Mucosa of descending colon (tissue), 3 donors: ENCODE data around the gene PHTF2. TPM values are rescaled to one million over a fixed set of nuclear protein-coding genes. Genes with fewer than 3 reads are reported as not detected.

Source experiments
- ATAC-seq: fragments of 200-7000 bp; cut with Tn5 transposase; one replicate; pipeline ENCODE4 v1.9.1; 2020; ENCODE audit warnings: mild to moderate bottlenecking, moderate library complexity
- DNase-seq, 3 donors: peaks; one replicate each; pipeline ENCODE4 v3.0.0-alpha.2; 2020
- H3K36me3 ChIP-seq: fragments of 200-600 bp; one replicate; pipeline ENCODE4 v1.8.0; 2021; ENCODE audit warnings: low read depth, mild to moderate bottlenecking
- H3K4me1 ChIP-seq: fragments of 200-600 bp; one replicate; pipeline ENCODE4 v1.8.0; 2021; ENCODE audit warnings: low read depth, mild to moderate bottlenecking
- H3K4me3 ChIP-seq: fragments of 200-600 bp; one replicate; pipeline ENCODE4 v1.8.0; 2021; ENCODE audit warnings: mild to moderate bottlenecking
- H3K9me3 ChIP-seq: fragments of 200-600 bp; one replicate; pipeline ENCODE4 v1.8.0; 2021; ENCODE audit warnings: mild to moderate bottlenecking
- intact Hi-C, 2 donors: fragments of 100-400 bp; cut with DNase I in 1 of 2; cut with micrococcal nuclease in 1 of 2; formaldehyde crosslinking; loops; one replicate each; pipeline versions ENCODE4 v1.11.0 to v1.11.1; 2022; cut with DNase I, micrococcal nuclease
- total RNA-seq, 3 donors: library from RNA; stranded (reverse); fragmentation: NEBNext Ultra II Directional in 2 of 3; extraction: Animal tissue kit (Norgen Biotek cat#: 25700) in 2 of 3; gene quantifications; one replicate each; pipeline versions ENCODE4 v1.2.1 to v1.2.4, GENCODE V29; 2021 to 2023
- TF ChIP-seq, protein P1 (sequence below): fragments of 200-600 bp; IDR thresholded peaks from one replicate; pipeline ENCODE4 v1.8.0; 2022; ENCODE audit warnings: antibody characterized with exemption, mild to moderate bottlenecking
- donor health status: DM: no; HTN: no; CAD: no; lungs with moderate emphysema.
- donor health status: DM: no; HTN: no; CAD: no.
- donor health status: DM: no; HTN: yes; CAD: no.

Gene PHTF2
- total RNA-seq, 3 donors from 2014 or later = 13.1 to 15.2 (median 13.7) TPM

DNA sequence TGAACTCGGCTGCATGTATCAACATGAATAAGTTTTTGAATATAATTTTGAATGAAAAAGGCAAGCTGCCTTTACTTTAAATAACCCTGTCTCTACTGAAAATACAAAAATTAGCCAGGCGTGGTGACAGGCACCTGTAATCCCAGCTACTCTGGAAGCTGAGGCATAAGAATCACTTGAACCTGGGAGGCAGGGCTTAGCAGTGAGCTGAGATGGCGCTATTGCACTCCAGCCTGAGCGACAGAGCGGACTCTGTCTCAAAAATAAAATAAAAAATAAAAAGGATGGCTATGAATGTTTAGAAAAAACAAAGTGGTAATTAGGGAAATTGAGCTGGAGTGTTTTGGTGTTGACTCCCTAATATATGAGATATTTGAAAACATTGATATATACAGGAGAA is 133.3 kb downstream of the PHTF2 start:
- Histone ChIP-seq H3K4me3 (no peak overlapping the region), H3K36me3 (no peaks in the 10 kb centered on the region), H3K4me1 (no peaks in the 10 kb centered on the region), H3K9me3 (no peaks in the 10 kb centered on the region)
- intact Hi-C loops = no loop called here
- TF ChIP-seq, protein P1, sequence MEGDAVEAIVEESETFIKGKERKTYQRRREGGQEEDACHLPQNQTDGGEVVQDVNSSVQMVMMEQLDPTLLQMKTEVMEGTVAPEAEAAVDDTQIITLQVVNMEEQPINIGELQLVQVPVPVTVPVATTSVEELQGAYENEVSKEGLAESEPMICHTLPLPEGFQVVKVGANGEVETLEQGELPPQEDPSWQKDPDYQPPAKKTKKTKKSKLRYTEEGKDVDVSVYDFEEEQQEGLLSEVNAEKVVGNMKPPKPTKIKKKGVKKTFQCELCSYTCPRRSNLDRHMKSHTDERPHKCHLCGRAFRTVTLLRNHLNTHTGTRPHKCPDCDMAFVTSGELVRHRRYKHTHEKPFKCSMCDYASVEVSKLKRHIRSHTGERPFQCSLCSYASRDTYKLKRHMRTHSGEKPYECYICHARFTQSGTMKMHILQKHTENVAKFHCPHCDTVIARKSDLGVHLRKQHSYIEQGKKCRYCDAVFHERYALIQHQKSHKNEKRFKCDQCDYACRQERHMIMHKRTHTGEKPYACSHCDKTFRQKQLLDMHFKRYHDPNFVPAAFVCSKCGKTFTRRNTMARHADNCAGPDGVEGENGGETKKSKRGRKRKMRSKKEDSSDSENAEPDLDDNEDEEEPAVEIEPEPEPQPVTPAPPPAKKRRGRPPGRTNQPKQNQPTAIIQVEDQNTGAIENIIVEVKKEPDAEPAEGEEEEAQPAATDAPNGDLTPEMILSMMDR = no peak
- DNase-seq (no peak), ATAC-seq (no peak)

DNA sequence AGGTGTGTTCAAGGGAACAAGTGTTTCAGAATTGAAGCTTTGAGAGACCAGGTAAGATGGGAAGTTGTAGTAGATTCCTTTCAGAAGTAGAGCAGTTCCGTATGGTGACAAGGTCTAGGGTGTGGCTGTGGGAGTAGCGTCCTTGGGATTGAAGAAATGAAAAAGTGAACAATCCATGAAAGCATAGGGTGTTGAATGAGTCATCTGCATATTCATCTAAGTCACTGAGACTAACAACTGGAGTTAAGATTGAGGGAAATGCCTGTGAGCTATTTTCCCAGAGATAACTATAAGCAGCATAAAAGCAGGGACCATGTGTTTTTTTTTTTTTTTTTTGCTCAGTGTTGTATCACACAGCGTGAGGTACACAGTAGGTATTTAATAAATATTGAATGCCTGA is 134.8 kb downstream of the PHTF2 start:
- no peaks in the 10 kb centered on the region for H3K9me3 ChIP-seq
- H3K4me1 ChIP-seq = no peaks in the 10 kb centered on the region
- H3K4me3 ChIP-seq = no peak overlapping the region
- no peak for DNase-seq
- intact Hi-C loops = no loop called here
- H3K36me3 ChIP-seq = no peaks in the 10 kb centered on the region
- ATAC-seq = peak; percentile 89
- TF ChIP-seq, protein P1 = no peak

DNA sequence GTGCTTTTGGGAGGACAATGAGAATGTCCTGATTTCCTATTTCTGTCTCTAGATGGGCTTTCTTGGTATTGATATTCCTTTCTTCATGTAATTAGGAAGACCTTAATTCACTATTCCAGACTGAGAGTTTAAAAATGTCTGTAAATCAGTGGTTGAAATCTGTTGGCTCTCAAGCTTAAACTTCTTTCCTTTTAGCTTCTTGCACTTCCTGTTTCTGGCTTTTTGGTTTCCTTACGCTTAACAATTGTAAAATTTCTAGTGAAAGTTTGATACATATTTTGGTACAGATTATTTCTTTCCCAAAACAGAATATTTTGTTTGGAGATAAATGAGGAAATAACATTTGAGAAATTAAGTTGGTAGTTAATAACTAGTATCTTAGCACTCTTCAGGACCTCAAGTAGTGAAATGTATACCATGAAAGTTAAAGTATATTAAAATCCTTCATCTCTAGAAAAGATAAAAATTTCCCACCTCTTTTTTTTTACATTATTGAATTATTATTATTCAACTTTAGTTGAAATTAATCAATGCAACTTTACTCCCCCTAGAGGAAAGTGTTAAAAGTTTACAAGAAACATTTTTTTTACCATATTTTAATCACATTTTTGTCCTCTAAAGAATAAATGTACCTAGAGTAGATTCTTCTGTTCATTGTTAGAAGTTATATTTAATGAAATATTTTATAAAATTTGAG is 137.2 kb downstream of the PHTF2 start:
- ATAC-seq = no peak
- intact Hi-C loops = no loop called here

DNA sequence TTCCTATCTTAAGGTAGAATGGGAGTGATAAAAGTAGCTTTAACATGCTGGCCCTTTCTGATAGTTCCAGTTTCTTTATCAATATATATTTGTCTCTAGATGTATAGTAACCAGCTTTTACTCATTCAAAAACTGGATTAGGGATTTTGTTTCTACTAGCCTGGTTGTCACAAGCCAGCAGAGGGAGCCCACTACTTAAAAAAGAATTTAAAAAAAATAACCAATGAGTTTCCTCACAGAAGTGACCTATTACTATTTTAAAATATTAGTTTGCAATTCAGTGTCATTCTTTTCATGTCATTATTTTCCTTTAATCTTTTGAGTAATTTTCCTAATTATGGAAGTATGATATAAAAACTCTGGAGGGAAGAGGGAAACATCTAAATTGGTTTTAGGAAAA is 142.1 kb downstream of the PHTF2 start:
- DNase-seq (peak in 1 of 3 donors; percentile 68), ATAC-seq (no peak)
- Histone ChIP-seq H3K36me3 (no peaks in the 10 kb centered on the region), H3K4me3 (no peak overlapping the region), H3K9me3 (no peaks in the 10 kb centered on the region), H3K4me1 (no peaks in the 10 kb centered on the region)
- intact Hi-C loops = no loop called here
- TF ChIP-seq, protein P1 = peak; percentile 22

More for the DNA sequence above, 137.2 kb downstream of the PHTF2 start:
- no peaks in the 10 kb centered on the region for H3K4me1 ChIP-seq
- TF ChIP-seq, protein P1 = no peak
- no peaks in the 10 kb centered on the region for H3K36me3 ChIP-seq
- no peaks in the 10 kb centered on the region for H3K9me3 ChIP-seq
- no peak overlapping the region for H3K4me3 ChIP-seq
- DNase-seq = no peak

DNA sequence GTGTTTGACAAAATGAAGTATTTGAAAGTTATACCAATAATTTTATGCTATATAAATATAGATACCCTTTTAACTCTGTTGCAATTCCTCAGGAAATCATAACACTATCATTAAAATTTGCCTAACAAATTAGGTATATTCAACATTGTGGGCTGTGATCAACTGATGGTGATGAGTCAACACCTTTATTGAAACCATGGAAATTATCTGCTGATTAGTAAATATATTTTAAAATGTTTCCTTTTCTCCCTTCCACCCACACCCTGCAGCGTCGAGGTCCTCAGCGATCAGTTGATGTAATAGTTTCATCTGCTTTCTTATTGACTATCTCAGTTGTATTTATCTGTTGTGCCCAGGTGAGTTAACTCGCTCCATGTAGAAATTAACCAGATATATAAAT is 143.9 kb downstream of the PHTF2 start:
- intact Hi-C loops = no loop called here
- Histone ChIP-seq H3K36me3 (no peaks in the 10 kb centered on the region), H3K4me3 (no peak overlapping the region), H3K9me3 (no peaks in the 10 kb centered on the region), H3K4me1 (no peaks in the 10 kb centered on the region)
- no peak for DNase-seq
- TF ChIP-seq, protein P1 = no peak
- no peak for ATAC-seq
